GM21529 (cell line): ENCODE data around the gene GFPT2.

Experiments used
- ATAC-seq: cut with Tn5 transposase; IDR thresholded peaks from one replicate; pipeline ENCODE4 v1.9.1; 2021; ENCODE audit not compliant: unreplicated experiment

Gene GFPT2

GRCh38 chr5:180287868-180288267, 65.3 kb downstream of the GFPT2 start:
- ATAC-seq, result no peak

GRCh38 chr5:180287404-180287803, 65.7 kb downstream of the GFPT2 start:
- ATAC-seq, result no peak

- ATAC-seq, result no peak
Measured at GRCh38 chr5:180284149-180284548, 69.0 kb downstream of the GFPT2 start.

GRCh38 chr5:180283026-180283615, 70.0 kb downstream of the GFPT2 start:
- ATAC-seq, result no peak

GRCh38 chr5:180282281-180282680, 70.9 kb downstream of the GFPT2 start:
- ATAC-seq, result no peak

GRCh38 chr5:180281706-180282105, 71.4 kb downstream of the GFPT2 start:
- ATAC-seq, result no peak

DNA sequence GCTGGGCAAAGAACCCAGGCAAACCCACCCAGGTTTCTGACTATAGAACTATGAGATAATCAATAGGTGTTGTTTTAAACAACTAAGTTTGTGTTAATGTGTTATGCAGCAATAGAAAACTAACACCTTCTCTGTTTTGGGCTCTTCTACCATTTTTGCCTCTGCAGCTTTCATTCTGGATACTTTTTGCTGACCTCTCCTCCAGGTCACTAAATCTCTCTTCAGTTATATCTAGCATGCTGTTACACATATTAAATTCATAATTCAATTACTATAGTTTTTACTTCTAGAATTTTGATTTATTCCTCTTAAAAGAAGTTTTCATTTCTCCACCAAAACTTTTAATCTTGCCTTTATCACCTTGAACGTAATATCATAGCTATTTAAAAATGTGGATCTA, 78.4 kb downstream of the GFPT2 start:
- ATAC-seq, result no peak

- ATAC-seq, result no peak
Measured at GRCh38 chr5:180271221-180271620, 81.9 kb downstream of the GFPT2 start.

GRCh38 chr5:180259260-180259611, 93.9 kb downstream of the GFPT2 start:
- ATAC-seq, result no peak

GRCh38 chr5:180253036-180253824, 99.9 kb downstream of the GFPT2 start:
- no peak for ATAC-seq

DNA sequence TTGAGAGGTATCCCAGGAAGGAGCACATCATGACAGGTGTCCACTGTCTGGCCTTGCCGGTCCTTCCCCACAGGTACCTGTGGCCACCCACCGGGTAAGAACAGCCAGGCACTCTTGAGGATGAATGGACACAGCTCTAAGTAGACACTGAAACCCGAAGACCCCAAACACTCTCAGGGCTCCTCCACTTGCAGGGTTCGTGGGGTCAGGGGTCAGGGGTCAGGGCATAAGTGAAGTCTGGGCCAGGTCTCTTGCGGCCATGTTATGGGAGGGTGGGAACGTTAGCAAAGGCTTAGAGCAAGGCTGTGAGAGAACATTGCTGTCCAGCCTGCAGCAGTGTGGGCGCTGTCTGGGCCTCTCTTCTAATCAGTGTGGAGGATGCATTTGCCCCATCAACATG, 101.2 kb downstream of the GFPT2 start:
- no peak for ATAC-seq

DNA sequence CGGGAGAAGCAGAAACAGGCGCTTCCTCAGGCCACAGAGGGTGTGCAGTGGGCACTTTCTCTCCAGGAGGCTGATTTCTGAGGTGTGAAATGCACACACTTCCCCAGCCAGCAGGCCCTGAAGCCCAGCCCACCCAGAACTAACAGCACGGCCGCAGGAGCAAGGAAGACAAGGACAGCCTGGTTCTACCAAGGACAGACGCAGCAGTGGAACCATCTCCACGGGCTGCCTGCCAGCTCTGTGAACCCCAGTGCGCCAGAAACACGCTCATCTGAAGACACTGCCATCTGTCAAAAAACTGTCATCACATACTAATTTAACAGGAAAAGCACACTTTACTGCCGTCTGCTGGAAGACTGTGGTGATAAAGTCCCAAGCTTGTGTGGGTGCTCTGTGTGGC, 102.0 kb downstream of the GFPT2 start:
- no peak for ATAC-seq
